ENCODE measurements around the gene CILP2. TPM values are rescaled to one million over a fixed set of nuclear protein-coding genes. Genes with fewer than 3 reads are reported as not detected.

Gene CILP2
- total and polyA plus RNA-seq, 4 donors, result 0.08 to 0.42 (median 0.09) TPM; not detected in 1

- 93% methylated on average over 6 of the region's 6 CpGs for WGBS
- no peaks in the 10 kb centered on the region for H3K27me3 ChIP-seq (ENCODE audit: control insufficient read depth in 4 of 4, insufficient read depth in 4 of 4, low read length in 3 of 4)
- H3K9ac ChIP-seq (ENCODE audit: low read depth in 1 of 2, low read length in 2 of 2), result no peak overlapping the region
- no peaks in the 10 kb centered on the region for H3K36me3 ChIP-seq (ENCODE audit: control insufficient read depth in 4 of 4, insufficient read depth in 3 of 4, low read depth in 1 of 4, low read length in 3 of 4)
- TF ChIP-seq TAF1 (conservative IDR thresholded peaks at IDR 0.05) (no peak), GABPA (IDR thresholded peaks at IDR 0.05 in 1 of 2, conservative IDR thresholded peaks at IDR 0.05 in 1 of 2) (no peak), HNF4G (IDR thresholded peaks at IDR 0.05) (no peak), RXRA (IDR thresholded peaks at IDR 0.05) (no peak), HNF4A (conservative IDR thresholded peaks at IDR 0.05) (no peak), YY1 (IDR thresholded peaks at IDR 0.05) (no peak), MAX (IDR thresholded peaks at IDR 0.05) (no peak), CTCF (IDR thresholded peaks at IDR 0.05; ENCODE audit: low read depth, low read length, missing input control) (no peak), JUND (IDR thresholded peaks at IDR 0.05) (no peak), EGR1 (IDR thresholded peaks at IDR 0.05; ENCODE audit: low read depth in 2 of 2) (no peak), SP1 (IDR thresholded peaks at IDR 0.05) (no peak), FOXA2 (IDR thresholded peaks at IDR 0.05) (no peak), RAD21 (IDR thresholded peaks at IDR 0.05) (no peak), ZBTB33 (IDR thresholded peaks at IDR 0.05) (no peak), REST (IDR thresholded peaks at IDR 0.05) (no peak), NR2F2 (IDR thresholded peaks at IDR 0.05) (no peak), ATF3 (IDR thresholded peaks at IDR 0.05) (no peak)
- no peaks in the 10 kb centered on the region for H3K4me1 ChIP-seq (ENCODE audit: control insufficient read depth in 4 of 4, insufficient read depth in 4 of 4, low read length in 3 of 4)
- no peak overlapping the region for H3K27ac ChIP-seq (ENCODE audit: low read depth in 1 of 2, low read length in 2 of 2)
- DNase-seq (ENCODE audit: low spot score), result no peak
- no peak overlapping the region for H3K4me3 ChIP-seq (ENCODE audit: low read depth in 1 of 3, low read length in 3 of 3)
- H3K9me3 ChIP-seq (ENCODE audit: control insufficient read depth in 4 of 4, low read length in 3 of 4), result no peaks in the 10 kb centered on the region
Measured at GRCh38 chr19:19578252-19578651, 40.2 kb downstream of the CILP2 start.

All from liver (tissue), 9 donors.